DMS79 treated with DMSO at 0.1 percent for 48 hours (cell line): ENCODE data around the gene LDLRAD4.

ENCODE experiments used
- DNase-seq: peaks from one replicate; lab custom pipeline; 2025; lab: John Stamatoyannopoulos, UW

The LDLRAD4 gene

DNA sequence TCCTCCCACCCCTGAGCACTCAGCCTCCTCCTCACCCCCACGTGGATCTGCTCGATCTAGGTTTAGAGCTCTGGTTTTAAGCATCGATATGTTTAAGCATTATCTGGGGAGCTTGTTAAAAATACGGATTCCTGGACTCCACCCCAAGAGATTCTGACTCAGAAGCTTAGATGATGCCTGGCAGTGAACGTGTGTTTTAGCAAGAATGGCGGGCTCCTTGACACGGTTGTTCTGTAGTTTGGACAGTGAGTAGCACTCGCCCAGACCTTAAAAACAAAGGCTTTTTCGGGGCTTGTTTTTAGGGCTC is 47.3 kb downstream of the LDLRAD4 start:
- no peak for DNase-seq

DNA sequence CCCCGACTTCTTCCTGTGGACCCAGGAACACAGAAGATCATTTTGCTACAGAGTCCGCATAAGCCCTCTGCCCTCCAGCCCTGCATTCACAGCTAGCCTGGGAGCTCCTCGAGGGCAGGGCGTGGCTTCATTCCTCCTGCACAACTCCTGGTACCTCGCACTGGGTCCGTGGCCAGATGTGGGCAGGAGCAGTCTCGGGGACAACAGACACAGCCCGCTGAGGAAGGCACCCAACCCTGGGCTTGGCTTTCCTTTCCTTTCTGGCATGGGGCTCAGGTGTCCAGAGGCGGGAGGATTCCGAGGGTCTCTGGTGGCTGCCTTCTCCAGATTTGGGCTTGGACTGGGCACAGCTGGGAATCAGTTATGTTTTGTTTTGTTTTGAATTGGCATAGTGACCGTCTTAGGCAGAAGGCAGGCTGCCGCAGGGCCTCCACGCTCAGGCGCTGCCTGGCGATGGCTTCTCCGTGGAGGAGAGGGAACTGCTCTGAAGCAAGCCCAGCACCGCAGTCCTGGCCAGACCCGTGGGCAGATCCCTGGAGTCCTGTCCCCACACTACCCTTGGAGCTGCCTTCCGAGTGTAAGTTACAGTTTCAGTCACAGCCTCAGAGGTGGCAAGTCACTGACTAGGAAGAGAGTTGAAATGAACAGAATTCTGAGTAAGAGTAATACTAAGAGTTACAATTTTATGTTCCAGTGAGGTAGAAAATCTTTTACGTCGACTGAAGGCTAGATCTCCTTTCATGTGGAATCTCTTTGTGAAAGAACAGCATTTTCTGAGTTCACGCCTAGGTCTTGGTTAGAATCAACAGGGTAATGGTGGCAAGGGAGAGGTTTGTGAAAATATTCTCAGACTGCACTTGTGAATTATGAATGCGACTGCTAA is 47.9 kb downstream of the LDLRAD4 start:
- no peak for DNase-seq

DNA sequence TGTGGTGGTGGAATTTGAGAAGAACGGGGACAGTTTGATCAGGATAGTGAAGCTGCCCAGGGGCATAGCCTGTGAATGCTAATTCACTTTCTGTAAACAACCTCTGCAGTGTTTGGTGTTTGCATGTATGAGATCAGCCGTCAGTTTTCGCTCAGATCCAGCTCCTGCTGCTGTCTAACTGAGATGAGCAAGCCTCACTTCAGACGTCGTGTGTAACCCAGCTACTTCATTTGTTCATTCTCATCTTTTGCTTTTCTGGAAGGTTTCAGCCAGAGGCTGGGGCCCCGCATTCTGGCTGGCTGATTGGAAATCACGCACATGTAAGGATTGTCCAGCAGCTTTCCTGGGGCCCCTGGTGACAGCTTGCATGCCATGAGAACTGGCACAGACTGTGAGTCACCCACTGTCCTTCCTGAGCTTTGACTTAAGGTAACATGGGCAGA is 48.9 kb downstream of the LDLRAD4 start:
- DNase-seq: no peak

DNA sequence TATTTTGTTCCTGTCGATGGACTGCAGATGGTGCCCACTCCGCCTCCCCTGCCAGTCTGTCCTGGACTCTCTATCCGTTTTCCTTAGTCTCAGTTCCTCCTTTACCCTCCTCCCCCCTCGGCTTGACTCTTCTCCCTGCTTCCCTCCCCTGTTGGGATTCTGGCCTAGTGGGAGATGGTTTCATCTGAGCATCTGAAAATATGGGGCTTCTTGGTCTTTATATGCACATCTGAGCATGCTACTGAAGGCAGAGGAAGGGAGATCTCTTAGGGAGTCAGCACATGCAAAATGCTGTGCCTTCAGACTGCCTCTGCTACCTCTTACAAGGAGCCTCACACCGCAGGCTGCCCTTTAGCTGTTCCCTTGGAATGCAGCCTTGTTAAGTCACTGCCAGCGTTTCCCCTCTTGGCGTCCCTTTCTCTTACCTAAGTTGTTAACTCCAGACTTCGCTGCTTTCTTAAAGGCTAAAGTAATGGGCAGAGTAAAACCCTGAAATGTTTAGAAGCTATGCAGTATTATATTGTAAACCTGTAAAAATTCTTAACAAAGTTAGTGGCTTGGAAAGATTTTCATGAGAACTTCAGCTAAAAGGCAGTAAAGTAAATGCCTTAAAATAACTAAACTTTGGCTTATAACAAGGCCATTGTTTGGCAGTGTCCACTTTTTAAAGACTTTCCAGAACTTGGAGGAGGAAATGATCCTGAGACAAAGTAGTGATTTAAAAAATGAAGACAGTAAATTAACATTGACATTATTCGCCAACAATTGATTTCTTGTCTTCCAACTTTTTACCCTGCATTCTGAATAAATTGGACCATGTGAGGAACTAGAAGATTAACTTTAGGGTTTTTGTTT is 49.8 kb downstream of the LDLRAD4 start:
- DNase-seq: no peak

DNA sequence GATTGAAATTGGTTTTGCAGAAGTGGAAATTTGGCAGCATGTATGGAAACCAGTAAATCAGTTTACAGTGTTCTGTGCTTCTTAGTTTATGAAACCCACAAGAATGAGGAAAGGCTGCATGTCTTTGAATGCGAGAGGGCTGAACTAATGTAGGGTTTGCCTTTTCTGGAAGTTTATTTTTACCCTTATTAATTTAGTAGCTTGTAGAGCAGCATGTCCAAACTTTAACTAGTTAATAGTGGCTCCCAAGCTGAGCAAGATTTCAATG is 50.4 kb downstream of the LDLRAD4 start:
- DNase-seq: no peak

DNA sequence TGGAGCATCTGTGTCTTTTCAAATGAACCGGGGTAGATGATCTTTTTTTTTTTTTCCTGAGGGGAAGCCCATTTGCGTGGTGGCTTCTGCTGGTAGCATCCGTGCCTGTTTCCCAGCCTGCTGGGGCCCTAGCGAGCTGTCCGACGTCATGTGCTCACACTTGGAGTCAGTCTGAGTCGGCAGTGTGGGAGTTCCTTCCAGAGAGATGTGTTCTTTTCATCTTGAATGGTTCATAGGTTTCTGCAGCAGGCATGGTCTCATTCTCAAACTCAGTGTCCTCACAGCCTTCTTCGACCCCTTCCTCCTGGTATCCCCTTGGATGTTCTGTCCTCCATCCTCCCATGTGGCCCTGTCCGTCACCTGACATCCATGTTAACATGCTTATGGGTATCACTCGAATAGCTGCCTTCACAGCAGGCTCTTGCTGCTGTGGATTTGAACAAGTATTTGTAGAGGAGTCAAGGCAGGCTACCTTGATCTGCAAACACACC is 51.0 kb downstream of the LDLRAD4 start:
- DNase-seq: no peak

DNA sequence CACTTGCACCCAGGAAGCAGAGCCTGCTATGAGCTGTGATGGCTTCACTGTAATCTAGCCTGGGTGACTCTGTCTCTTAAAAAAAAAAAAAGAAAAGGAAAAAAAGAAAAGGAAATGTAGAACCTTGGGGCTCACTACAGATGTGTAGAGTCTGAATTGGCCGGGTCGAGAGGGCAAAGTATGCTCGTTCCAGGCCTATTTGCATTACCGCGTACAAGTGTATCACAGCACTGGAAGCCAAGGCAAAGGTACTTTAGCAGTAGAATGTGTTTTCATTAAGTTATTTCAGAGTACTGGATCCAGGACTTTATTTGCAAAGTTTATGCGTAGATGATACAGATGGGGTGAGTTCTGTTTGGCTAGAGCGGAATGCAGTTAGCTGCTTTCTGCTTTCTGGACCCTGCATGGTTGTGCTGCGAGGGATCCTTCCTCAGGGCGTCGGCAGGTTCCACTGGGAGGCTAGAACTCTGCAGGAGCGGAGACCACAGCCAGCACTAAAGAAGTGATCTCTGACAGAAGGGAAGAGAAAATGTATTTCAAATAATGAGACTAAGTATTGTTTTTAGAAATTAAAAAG is 51.8 kb downstream of the LDLRAD4 start:
- DNase-seq: no peak

DNA sequence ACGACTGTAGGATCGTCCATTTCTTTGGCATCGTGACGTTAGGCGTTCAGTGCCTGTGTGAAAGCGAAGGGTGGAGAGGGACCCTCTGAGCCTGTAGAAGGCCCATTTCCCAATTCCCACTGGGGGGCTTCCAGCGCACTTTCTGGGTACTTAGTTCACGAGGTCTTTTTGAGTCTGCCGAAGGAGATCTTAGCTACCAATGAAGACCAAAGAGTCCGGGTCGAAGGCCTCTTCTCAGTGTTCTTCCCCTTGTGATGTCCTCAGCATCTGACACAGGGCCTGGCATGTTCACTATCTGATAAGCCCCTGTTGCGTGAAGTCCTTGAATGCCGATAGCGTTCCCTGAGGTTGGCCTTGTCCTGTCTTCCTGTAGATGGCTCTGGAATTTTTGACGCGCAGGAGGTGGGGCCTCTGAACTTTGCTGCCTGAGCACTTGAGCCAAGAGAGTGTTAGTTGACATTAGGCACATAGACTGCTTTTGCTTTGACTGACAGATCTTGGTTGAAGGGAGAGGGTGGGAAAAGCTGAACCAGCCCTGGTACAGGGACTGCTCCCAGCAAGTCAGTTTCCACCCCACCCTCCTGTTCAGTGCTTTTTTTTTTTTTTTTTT is 52.8 kb downstream of the LDLRAD4 start:
- no peak for DNase-seq

DNA sequence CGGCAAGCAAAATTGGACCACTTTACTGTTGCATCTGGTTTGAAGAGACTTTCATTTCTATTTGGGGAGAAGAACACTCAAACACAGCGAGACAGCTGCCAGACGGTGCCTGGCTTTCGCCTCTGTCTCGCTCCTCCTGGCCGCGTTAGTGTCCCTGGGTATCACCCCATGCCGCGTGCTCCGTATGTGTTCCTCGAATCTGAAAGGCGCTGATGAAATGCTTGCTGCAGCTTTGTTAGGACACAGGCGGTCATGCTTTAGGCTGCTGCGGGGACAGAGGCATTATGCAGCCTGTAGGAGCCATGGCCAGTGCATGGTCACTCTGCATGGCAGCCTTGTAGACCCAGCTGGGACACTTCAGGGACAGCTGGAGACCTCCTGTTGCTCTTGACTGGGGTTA is 53.9 kb downstream of the LDLRAD4 start:
- no peak for DNase-seq

DNA sequence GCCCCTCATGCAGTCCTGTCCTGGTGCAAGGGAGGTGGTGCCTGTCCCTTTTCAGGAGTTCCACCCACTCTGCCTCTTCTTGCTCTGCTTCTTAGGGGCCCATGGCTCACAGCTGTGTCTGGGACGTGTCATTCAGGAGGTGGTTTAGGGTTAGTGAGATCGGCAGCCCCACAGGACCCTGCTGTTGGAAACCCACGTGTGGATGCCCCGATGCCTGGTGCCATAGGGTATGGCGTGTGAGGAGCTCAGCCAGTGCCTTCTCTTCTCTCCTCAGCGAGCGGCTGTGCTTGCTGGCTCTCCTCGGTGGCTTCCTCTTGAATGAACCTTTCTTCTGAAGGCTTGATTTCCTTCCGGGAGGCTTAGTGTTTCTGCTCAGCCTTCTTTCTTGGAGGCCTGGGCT is 55.2 kb downstream of the LDLRAD4 start:
- no peak for DNase-seq

DNA sequence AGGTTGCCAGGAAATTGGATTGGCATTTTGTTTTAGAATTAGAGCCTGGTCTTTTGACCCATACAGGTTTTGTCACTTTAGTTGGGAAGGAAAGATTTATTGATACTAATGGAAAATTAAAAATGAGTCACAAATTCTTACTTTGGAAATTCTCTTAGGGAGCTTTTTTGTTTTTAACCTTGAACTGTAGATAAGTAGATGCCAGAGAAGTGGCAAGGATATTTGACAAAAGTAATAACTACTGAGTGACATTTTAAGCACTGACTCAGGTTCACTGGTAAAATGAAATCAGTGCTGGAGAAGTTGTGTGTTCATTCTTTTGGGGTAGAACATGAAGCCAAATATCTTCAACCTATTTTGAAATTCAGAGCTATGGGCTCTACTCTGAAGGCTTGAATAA is 56.5 kb downstream of the LDLRAD4 start:
- DNase-seq: no peak

DNA sequence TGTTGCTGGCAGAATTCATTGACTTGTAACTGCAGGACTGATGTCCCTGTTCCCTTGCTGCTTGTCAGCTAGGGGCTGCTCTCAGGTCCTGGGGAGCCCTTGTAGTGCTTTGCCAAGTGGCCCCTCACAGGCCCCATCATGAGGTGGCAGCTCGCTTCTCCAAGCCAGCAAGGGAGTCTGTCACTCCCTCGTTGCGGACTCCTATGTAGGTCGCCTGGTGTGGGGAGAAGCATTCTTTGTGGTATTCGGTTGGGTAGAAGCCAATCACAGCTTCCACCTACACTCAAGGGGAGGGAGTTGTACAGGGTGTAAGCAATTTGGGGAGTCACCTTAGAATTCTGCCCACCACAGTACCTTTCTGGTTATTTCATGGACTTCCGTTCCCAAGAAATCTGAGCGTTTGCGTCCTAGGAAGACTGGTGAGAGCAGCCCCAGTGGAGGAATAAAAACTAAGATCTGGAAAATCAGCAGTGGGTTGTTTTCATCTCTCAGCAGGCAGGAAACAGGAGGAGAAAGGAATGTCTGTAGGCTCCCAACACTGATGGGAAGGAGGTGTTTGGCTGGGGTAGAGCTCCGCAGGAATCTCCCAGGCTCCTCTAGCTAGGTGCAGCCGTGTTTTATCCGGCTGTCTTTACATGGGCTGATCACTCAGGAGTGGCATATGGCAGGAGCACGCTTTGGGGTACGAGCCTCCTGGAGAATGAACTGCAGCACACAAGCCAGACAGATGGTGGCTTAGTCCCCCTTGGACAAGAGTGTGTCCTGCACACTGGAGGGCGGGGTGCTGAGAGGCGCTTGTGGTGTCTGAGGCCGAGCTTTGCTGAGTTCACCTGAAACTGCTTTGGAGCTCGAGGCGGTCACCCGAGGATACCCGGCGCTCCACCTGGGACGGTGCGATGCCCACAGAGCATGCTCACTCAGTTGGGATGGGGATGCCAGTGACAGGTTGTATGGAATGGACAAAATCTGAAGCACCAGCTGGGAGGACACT is 58.3 kb downstream of the LDLRAD4 start:
- DNase-seq: no peak

DNA sequence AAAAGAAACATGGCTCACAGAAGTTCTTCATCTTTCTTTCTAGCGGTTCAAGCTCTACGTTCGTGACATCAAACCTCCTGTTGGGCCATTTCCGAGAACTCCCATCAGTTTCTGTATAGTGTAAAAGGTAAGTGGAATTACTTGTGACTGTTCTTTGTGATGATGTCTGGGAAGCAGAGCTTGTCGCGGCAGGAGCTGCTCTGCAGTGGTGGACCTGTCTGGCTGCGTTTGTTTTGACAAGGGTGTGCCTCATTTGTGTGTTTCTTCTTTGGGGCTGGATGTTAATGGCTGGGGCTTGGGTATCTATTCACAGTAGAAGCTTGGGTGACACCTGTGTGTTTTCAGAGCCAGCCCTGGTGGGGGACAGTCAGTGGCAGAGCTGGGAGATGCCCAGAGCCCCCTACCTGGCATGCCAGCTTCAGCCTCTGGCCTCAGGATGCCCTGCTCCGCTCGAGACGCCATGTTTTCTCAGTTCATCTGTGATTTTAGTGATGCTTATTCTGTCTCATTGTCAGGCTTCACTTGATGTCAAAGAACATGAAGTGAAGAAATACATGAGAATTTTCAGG is 59.6 kb downstream of the LDLRAD4 start:
- DNase-seq: no peak

DNA sequence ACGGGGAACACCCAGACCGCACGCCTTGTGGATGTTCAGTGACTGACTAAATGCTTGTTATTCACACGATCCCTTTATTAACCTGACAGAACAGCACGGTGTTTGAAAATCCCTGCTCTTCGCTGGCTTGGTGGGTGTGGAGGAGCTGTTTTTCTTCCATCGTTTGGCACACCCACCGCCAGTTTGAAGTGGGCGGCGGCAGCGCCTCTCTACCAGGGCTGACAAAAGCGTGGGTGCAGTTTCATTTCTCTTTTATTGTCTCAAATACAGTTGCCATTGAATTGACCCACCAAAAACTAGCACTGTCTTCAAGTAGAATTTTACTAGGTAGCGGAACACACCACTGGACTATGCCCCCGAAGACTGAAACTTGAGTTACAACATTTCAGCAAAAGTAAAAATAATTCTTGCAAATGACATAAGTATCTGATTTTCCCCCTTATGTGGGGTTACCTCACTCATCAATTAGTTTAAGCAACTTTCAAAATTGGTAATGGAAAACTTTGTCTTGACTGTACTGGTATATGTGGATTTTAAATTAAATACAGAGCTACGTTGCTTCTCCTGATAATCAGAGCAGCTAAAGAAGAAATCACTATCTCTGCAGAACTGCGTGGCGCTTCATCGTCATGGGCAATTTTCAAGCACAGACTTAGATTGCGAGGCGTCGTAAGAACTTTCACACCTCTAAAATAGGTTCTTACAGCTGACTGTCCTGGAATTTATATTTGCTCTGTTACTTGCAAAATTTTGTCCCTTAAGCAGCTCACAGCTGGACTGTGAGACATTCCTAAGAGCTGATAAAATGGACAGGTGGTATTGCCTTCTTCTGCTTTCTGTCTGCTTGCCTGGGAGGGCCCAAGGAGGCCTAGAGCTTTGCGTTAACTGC is 60.9 kb downstream of the LDLRAD4 start:
- DNase-seq: no peak

DNA sequence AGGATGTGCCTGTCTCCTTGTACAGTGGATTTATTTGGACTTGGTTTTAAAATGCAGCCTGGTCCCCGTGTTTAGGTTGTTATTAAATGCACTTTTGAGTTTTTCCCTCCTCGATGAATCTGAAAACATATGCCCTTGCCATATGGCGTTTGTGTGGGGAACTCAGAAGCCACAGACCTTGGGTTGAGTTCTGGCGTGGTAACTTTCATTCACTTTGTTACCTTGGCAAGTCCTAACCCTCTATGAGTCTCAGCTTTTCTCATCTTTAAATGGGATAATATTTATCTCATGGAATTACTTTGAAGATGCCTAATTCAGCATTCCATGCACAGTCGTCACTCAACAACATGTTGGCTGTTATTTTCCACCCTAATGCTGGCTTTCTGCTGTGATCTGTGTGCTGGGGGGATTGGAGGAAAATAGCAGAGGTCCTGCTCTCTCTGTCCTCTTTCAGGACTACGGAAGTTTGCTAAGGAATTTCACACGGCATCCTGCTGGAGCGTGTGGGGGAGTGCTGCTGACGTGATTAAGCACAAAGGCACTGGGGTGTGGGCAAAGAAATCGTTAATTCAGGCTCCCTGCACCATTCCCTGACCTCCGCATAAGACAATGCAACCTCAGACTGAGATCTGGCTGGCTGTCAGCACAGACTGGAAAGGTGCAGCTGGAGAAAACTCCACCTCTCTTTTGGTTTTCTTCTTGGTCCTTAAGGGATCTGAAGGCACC is 61.7 kb downstream of the LDLRAD4 start:
- no peak for DNase-seq

DNA sequence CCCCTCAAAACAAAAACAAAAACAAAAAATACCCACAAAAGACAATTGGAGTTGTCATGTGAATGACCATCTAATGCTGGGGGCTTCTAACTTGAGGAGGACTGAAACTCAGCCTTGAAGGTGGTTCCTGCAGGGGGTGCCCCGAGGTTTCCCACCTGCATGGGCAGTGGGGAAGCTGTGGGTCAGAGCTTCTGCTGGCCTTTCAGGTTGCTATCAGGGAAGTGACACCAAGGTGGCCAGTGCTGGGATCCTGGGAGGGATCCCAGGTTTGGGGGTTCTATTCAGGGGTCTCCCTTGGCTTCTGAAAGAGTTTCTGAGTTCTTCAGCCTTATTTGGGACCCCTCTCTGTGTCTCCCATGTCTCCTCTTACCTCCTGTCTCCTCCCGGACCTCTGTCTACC is 62.8 kb downstream of the LDLRAD4 start:
- no peak for DNase-seq

DNA sequence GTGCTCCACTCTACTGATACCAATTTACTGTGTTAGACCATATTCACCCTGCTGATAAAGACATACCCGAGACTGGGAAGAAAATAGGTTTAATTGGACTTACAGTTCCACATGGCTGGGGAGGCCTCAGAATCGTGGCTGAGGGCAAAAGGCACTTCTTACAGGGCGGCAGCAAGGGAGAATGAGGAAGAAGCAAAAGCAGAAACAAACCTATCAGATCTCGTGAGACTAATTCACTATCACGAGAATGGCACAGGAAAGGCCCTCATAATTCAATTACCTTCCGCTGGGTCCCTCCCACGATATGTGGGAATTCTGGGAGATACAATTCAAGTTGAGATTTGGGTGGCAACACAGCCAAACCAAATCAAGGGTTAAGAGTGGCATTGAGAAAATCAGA is 65.2 kb downstream of the LDLRAD4 start:
- no peak for DNase-seq

DNA sequence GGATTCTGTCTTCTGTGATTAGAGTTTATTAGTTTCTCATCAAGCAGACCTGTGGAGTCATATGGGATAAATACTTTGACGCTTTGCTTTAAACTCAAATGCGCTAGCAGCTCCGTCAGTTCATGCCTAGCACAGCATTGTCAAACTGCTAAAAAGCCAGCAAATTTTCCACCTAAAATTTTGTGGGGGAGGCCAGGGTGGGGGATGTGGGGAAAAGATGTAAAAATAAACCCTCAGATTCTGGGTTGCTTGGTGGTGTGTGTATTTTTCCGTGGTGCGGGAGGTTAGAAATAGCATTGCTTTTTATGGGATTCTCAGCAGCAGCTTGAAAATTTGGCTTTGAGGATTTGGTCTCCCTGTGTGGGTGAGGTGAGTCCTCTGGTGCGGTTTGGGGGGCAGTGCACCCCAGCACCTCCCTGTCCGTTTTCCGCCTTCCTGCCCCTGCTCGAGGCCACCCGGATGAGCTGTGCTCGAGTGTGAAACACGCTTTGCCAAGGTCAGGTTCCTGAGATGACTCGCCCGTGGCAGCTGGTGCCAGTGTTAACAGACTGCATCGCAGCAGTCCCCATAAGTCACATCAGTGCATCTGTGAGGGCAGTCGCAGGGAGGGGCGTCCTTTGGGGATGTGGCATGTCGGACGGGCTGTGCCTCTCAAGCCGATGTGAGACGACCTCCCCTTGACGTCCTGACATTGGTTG is 65.9 kb downstream of the LDLRAD4 start:
- DNase-seq: no peak

DNA sequence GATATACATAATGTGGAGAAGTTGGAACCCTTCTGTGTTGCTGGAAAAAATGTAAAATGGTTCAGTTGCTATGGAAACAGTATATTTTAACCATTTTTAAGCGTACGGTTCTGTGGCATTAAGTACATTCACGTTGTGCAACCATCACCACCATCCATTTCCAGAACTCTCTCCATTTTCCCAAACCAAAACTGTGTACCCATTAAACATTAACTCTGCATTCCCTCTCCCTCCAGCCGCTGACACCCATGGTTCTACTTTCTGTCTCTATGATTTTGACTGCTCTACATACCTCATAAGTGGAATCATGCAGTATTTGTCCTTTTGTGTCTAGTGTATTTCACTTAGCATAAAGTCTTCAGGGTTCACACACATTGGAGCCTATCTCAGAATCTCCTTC is 67.3 kb downstream of the LDLRAD4 start:
- no peak for DNase-seq
